22Rv1 (cell line): ENCODE measurements around the gene HUWE1.

Experiments used
- H3K27ac ChIP-seq: fragments of 450-650 bp; 2 replicates; pipeline ENCODE4 v1.5.1; 2017
- CTCF ChIP-seq: fragments of 450-650 bp; IDR thresholded peaks from 2 replicates; pipeline ENCODE4 v1.5.1; 2017; ENCODE audit warnings: mild to moderate bottlenecking
- ZFX ChIP-seq: fragments of 450-650 bp; IDR thresholded peaks from 2 replicates; pipeline ENCODE4 v1.6.1; 2017; ENCODE audit warnings: antibody characterized with exemption, borderline replicate concordance

The HUWE1 gene

GRCh38 chrX:53684415-53685192 is 1.9 kb downstream of the HUWE1 start:
- TF ChIP-seq CTCF, result no peak
- TF ChIP-seq ZFX, result no peak
- peak overlapping the region; percentile 93 for H3K27ac ChIP-seq

- TF ChIP-seq ZFX (no peak), CTCF (no peak)
- H3K27ac ChIP-seq, result peak overlapping the region; percentile 93
Measured at GRCh38 chrX:53683556-53684414, 2.7 kb downstream of the HUWE1 start.

GRCh38 chrX:53682885-53683555 is 3.5 kb downstream of the HUWE1 start:
- H3K27ac ChIP-seq, result peak overlapping the region; percentile 93
- TF ChIP-seq CTCF, result no peak
- no peak for TF ChIP-seq ZFX

GRCh38 chrX:53681661-53682060 is 4.9 kb downstream of the HUWE1 start:
- TF ChIP-seq CTCF (no peak), ZFX (no peak)
- H3K27ac ChIP-seq, result no peak overlapping the region

GRCh38 chrX:53678667-53679066 is 7.9 kb downstream of the HUWE1 start:
- no peak overlapping the region for H3K27ac ChIP-seq
- TF ChIP-seq CTCF (no peak), ZFX (no peak)

GRCh38 chrX:53677286-53677685 is 9.2 kb downstream of the HUWE1 start:
- no peak for TF ChIP-seq CTCF
- no peak for TF ChIP-seq ZFX
- no peak overlapping the region for H3K27ac ChIP-seq
